AG04449 (cell line): ENCODE results near the gene CEACAM16.

Experiments used
- CTCF ChIA-PET: fragments of 350-600 bp; formaldehyde crosslinking; extraction: SDS; loops from one replicate; lab custom pipeline; 2021; ENCODE audit warnings: antibody characterized with exemption; lab: Yijun Ruan, JAX
- POLR2A ChIA-PET: fragments of 400-600, 350-600 bp; formaldehyde crosslinking; extraction: SDS; loops from one replicate; lab custom pipeline; 2020; ENCODE audit warnings: antibody characterized with exemption, inconsistent platforms; lab: Yijun Ruan, JAX
- DNase-seq: peaks from one replicate; pipeline ENCODE4 v3.0.0-alpha.2; 2010; ENCODE audit warnings: low read depth, low spot score
- H3K4me3 ChIP-seq: 2 replicates; pipeline ENCODE4 v1.5.1; 2011; ENCODE audit warnings: low read depth, mild to moderate bottlenecking, control low read depth, low read length
- TF ChIP-seq, protein P1 (sequence below): IDR thresholded peaks from one replicate; pipeline ENCODE4 v1.5.1; 2011; ENCODE audit warnings: mild to moderate bottlenecking, moderate library complexity, low read length, control low read depth, inconsistent platforms; ENCODE audit not compliant: insufficient read depth; ENCODE audit errors: missing control alignments

CEACAM16 gene

DNA sequence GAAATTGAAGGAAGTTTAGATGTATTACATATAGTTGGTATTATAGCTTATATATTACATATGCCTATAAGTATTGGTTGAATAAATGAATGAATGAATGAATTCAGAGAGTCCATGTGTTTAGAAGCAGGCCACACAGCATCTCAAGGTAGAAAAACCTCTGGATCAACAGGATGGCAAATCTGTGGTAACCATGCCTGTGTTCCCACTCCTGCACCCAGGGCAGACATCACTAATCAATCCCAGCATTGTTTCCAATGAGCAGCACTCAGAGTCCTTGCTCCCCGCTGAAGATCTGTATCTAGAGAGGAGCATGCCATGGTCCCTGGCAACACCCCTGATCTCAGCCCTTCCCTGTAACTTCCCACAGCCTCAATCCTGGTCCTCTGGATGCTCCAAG, 26.7 kb upstream of the CEACAM16 start:
- DNase-seq: no peak
- H3K4me3 ChIP-seq: no peak overlapping the region
- POLR2A ChIA-PET: no interaction called here
- TF ChIP-seq, protein P1, sequence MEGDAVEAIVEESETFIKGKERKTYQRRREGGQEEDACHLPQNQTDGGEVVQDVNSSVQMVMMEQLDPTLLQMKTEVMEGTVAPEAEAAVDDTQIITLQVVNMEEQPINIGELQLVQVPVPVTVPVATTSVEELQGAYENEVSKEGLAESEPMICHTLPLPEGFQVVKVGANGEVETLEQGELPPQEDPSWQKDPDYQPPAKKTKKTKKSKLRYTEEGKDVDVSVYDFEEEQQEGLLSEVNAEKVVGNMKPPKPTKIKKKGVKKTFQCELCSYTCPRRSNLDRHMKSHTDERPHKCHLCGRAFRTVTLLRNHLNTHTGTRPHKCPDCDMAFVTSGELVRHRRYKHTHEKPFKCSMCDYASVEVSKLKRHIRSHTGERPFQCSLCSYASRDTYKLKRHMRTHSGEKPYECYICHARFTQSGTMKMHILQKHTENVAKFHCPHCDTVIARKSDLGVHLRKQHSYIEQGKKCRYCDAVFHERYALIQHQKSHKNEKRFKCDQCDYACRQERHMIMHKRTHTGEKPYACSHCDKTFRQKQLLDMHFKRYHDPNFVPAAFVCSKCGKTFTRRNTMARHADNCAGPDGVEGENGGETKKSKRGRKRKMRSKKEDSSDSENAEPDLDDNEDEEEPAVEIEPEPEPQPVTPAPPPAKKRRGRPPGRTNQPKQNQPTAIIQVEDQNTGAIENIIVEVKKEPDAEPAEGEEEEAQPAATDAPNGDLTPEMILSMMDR: no peak
- CTCF ChIA-PET: interaction anchor here (1.1 to 7.8 kb wide), 5 partner anchors 10 to 112 kb away, joined by 3 to 43 read pairs (median 4); no protein-coding TSS in a partner anchor

GRCh38 chr19:44673510-44673909, 25.4 kb upstream of the CEACAM16 start:
- no peak for DNase-seq
- TF ChIP-seq, protein P1: no peak
- CTCF ChIA-PET: interaction anchor here (1.0 to 7.8 kb wide), 4 partner anchors 11 to 103 kb away, joined by 3 to 43 read pairs (median 4); no protein-coding TSS in a partner anchor
- no peak overlapping the region for H3K4me3 ChIP-seq
- POLR2A ChIA-PET: no interaction called here

DNA sequence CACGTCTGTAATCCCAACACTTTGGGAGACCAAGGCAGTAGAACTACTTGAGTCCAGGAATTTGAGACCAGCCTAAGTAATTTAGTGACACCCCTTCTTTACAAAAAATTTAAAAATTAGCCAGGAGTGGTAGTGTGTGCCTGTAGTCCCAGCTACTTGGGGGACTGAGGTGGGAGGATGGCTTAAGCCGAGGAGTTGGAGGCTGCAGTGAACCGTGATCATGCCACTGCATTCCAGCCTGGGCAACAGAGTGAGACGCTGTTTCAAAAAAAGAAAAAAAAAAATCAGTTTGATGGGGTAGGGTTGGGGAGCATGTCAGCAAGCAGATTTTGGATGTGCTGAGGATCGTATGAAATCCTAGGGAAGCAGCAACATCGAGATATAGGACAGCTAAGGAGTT, 23.4 kb upstream of the CEACAM16 start:
- DNase-seq: no peak
- no peak overlapping the region for H3K4me3 ChIP-seq
- ChIA-PET CTCF (interaction anchor here (0.9 to 7.8 kb wide), 4 partner anchors 14 to 170 kb away, joined by 3 to 43 read pairs (median 7); partner anchors contain the start of gene NECTIN2), POLR2A (interaction anchor here (0.8 kb wide), 1 partner anchor 27 kb away, joined by 5 read pairs; no protein-coding TSS in a partner anchor)
- TF ChIP-seq, protein P1: no peak

GRCh38 chr19:44677019-44677811, 21.7 kb upstream of the CEACAM16 start:
- peak; percentile 42 for DNase-seq
- POLR2A ChIA-PET: interaction anchor here (0.5 to 0.8 kb wide), 2 partner anchors 10 to 32 kb away, joined by 3 read pairs; no protein-coding TSS in a partner anchor
- TF ChIP-seq, protein P1: no peak
- H3K4me3 ChIP-seq: no peak overlapping the region
- CTCF ChIA-PET: interaction anchor here (0.6 to 7.8 kb wide), 7 partner anchors 12 to 159 kb away, joined by 3 to 43 read pairs (median 5); no protein-coding TSS in a partner anchor

DNA sequence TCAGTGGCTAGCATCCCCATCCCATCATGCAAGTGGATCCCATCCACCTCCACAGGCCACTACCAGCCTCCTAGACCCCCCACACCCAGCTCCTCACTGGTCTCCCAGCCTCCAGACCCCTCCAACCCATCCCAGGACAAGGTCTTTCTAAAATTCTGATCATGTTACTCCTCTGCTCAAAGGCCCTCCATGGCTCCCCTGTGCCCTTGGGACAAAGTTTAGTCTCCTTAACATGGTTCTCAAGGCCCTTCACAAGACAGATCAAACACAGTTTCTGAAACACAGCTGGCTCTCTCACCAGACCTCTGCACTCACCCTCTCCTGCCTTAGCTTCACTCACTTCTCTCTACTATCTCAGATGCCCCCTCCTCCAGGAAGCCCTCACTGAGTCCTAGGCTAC, 18.4 kb upstream of the CEACAM16 start:
- CTCF ChIA-PET: interaction anchor here (2.5 kb wide), 1 partner anchor 9 kb away, joined by 15 read pairs; no protein-coding TSS in a partner anchor

More for the DNA sequence above, 18.4 kb upstream of the CEACAM16 start:
- TF ChIP-seq, protein P1: no peak
- POLR2A ChIA-PET: no interaction called here
- H3K4me3 ChIP-seq: no peak overlapping the region
- no peak for DNase-seq
